Superior temporal gyrus (tissue), 1 donor: ENCODE results near the gene NLRC4.
A peak's percentile ranks its signal among the peaks of the same experiment; 100 is the strongest.
"Not testable (repeated sequence)": the region's sequence is repeated elsewhere in the genome, so short reads cannot be mapped to it uniquely, and the experiment has no call there.

Experiments used
- DNase-seq: peaks from one replicate; pipeline ENCODE4 v3.0.0-alpha.2; 2016; ENCODE audit errors: extremely low spot score

NLRC4 gene

GRCh38 chr2:32264422-32265105 lies at the start of gene NLRC4:
NLRC4 (minus strand) TSS chr2:32264886; CDS start chr2:32256775, 8,111 bp downstream.
- DNase-seq: no peak

GRCh38 chr2:32310577-32310976 lies 45.9 kb upstream of the NLRC4 start:
- no peak for DNase-seq

GRCh38 chr2:32293966-32294562 lies 29.4 kb upstream of the NLRC4 start:
- not testable (repeated sequence) for DNase-seq

GRCh38 chr2:32293493-32293892 lies 28.8 kb upstream of the NLRC4 start:
- DNase-seq: not testable (repeated sequence)

- no peak for DNase-seq
Observed at GRCh38 chr2:32291746-32292145, 27.1 kb upstream of the NLRC4 start.

GRCh38 chr2:32290000-32290339 lies 25.3 kb upstream of the NLRC4 start:
- DNase-seq: no peak

- no peak for DNase-seq
Observed at GRCh38 chr2:32289165-32289999, 24.7 kb upstream of the NLRC4 start.

- DNase-seq: no peak
Observed at GRCh38 chr2:32284321-32284720, 19.6 kb upstream of the NLRC4 start.

- no peak for DNase-seq
Observed at GRCh38 chr2:32278478-32278853, 13.8 kb upstream of the NLRC4 start.

- DNase-seq: peak; percentile 98
Observed at GRCh38 chr2:32277674-32278477, 13.2 kb upstream of the NLRC4 start, which contains the start of gene YIPF4. YIPF4 (plus strand) TSS chr2:32277904; CDS start chr2:32278156, 252 bp downstream.

- DNase-seq: peak; percentile 17
Observed at GRCh38 chr2:32277363-32277673, 12.6 kb upstream of the NLRC4 start.

GRCh38 chr2:32275790-32276189 lies 11.1 kb upstream of the NLRC4 start:
- not testable (repeated sequence) for DNase-seq

- DNase-seq: no peak
Observed at GRCh38 chr2:32274289-32274688, 9.6 kb upstream of the NLRC4 start.

- no peak for DNase-seq
Observed at GRCh38 chr2:32272279-32272678, 7.6 kb upstream of the NLRC4 start.

- DNase-seq: no peak
Observed at GRCh38 chr2:32271063-32271462, 6.4 kb upstream of the NLRC4 start.

- DNase-seq: no peak
Observed at GRCh38 chr2:32262105-32262504, 2.6 kb downstream of the NLRC4 start.

- DNase-seq: no peak
Observed at GRCh38 chr2:32260376-32260775, 4.3 kb downstream of the NLRC4 start.

- no peak for DNase-seq
Observed at GRCh38 chr2:32258242-32258641, 6.4 kb downstream of the NLRC4 start.

- no peak for DNase-seq
Observed at GRCh38 chr2:32250290-32250689, 14.4 kb downstream of the NLRC4 start.

GRCh38 chr2:32249731-32250236 lies 14.9 kb downstream of the NLRC4 start:
- no peak for DNase-seq

- no peak for DNase-seq
Observed at GRCh38 chr2:32248299-32248698, 16.4 kb downstream of the NLRC4 start.

- no peak for DNase-seq
Observed at GRCh38 chr2:32246911-32247310, 17.8 kb downstream of the NLRC4 start.
